Measurements from ENCODE around the gene DNTTIP2.
"Not testable (repeated sequence)": the region's sequence is repeated elsewhere in the genome, so short reads cannot be mapped to it uniquely, and the experiment has no call there.

Gene DNTTIP2

GRCh38 chr1:93871366-93871765 is 7.6 kb downstream of the DNTTIP2 start:
- H3K36me3 ChIP-seq (ENCODE audit: control insufficient read depth, insufficient read depth, low read length): peaks cover 20% of the 10 kb centered on the region
- no peak overlapping the region for H3K9ac ChIP-seq (ENCODE audit: low read depth, low read length)
- H3K9me3 ChIP-seq (ENCODE audit: control insufficient read depth, insufficient read depth, low read length): no peaks in the 10 kb centered on the region
- H3K4me3 ChIP-seq (ENCODE audit: low read depth, low read length): no peak overlapping the region
- no peaks in the 10 kb centered on the region for H3K27me3 ChIP-seq (ENCODE audit: control insufficient read depth, insufficient read depth, low read length)
- H3K4me1 ChIP-seq (ENCODE audit: control insufficient read depth, insufficient read depth, low read length): peaks cover 2% of the 10 kb centered on the region

- Histone ChIP-seq H3K36me3 (ENCODE audit: control insufficient read depth, insufficient read depth, low read length) (peaks cover 19% of the 10 kb centered on the region), H3K4me3 (ENCODE audit: low read depth, low read length) (no peak overlapping the region)
Observed at GRCh38 chr1:93869653-93870052, 9.4 kb downstream of the DNTTIP2 start.

DNA sequence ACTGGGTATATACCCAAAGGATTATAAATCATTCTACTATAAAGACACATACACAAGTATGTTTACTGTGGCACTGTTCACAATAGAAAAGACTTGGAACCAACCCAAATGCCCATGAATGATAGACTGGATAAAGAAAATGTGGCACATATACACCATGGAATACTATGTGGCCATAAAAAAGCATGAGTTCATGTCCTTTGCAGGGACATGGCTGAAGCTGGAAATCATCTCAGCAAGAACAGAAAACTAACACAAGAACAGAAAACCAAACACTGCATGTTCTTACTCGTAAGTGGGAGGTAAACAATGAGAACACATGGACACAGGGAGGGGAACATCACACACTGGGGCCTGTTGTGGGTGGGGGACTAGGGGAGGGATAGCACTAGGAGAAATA is 10.5 kb downstream of the DNTTIP2 start:
- peaks cover 19% of the 10 kb centered on the region for H3K36me3 ChIP-seq (ENCODE audit: control insufficient read depth, insufficient read depth, low read length)
- not testable (repeated sequence) for H3K4me1 ChIP-seq (ENCODE audit: control insufficient read depth, insufficient read depth, low read length); H3K9ac ChIP-seq (ENCODE audit: low read depth, low read length)

More at GRCh38 chr1:93869653-93870052, 9.4 kb downstream of the DNTTIP2 start:
- H3K9me3 ChIP-seq (ENCODE audit: control insufficient read depth, insufficient read depth, low read length): no peaks in the 10 kb centered on the region
- H3K27me3 ChIP-seq (ENCODE audit: control insufficient read depth, insufficient read depth, low read length): no peaks in the 10 kb centered on the region
- H3K9ac ChIP-seq (ENCODE audit: low read depth, low read length): no peak overlapping the region
- H3K4me1 ChIP-seq (ENCODE audit: control insufficient read depth, insufficient read depth, low read length): no peaks in the 10 kb centered on the region

DNA sequence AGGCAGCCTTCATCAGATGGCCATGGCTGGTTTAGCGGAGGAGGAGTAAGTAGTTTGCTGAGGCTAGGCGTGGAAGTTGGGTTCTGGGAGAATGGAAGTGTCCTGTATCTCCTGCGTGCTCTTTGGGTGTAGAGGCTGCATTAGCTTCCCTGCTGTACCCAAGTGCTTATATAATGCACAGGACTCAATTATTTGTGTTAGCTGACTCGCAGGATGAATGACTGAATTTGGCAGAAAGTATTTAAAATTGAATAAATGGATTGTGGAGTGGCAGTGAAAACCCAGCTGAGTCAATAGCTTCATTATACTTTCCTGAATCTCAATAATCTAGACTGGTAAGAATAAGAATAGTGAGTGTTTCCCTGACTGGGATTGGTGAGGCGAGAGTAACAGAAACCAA is 13.8 kb downstream of the DNTTIP2 start:
- H3K9me3 ChIP-seq (ENCODE audit: control insufficient read depth, insufficient read depth, low read length): no peaks in the 10 kb centered on the region
- H3K27me3 ChIP-seq (ENCODE audit: control insufficient read depth, insufficient read depth, low read length): no peaks in the 10 kb centered on the region
- H3K4me1 ChIP-seq (ENCODE audit: control insufficient read depth, insufficient read depth, low read length): no peaks in the 10 kb centered on the region
- H3K9ac ChIP-seq (ENCODE audit: low read depth, low read length): no peak overlapping the region
- H3K36me3 ChIP-seq (ENCODE audit: control insufficient read depth, insufficient read depth, low read length): peaks cover 10% of the 10 kb centered on the region
- H3K4me3 ChIP-seq (ENCODE audit: low read depth, low read length): no peak overlapping the region

More for the DNA sequence above, 10.5 kb downstream of the DNTTIP2 start:
- not testable (repeated sequence) for H3K4me3 ChIP-seq (ENCODE audit: low read depth, low read length); H3K27me3 ChIP-seq (ENCODE audit: control insufficient read depth, insufficient read depth, low read length); H3K9me3 ChIP-seq (ENCODE audit: control insufficient read depth, insufficient read depth, low read length)

DNA sequence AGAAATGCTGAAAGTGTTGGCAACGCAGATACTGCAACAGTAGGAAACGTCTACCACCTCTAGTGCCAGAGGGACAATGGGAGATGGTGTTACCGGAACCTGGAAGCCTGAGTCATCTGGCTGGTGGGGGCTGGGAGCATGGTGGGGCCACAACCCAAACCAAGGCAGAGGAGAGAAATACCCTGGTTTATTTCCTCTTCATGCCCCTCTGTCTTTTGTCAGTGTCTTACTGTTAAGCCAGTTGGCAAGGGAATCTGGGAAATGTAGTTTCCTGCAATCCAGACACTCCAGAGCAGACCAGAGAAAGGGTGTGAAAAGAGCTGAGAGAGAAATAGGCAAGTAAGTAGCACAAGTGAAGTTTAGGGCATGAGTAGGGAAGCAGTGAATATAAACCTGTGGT is 14.8 kb downstream of the DNTTIP2 start:
- Histone ChIP-seq H3K4me1 (ENCODE audit: control insufficient read depth, insufficient read depth, low read length) (no peaks in the 10 kb centered on the region), H3K27me3 (ENCODE audit: control insufficient read depth, insufficient read depth, low read length) (no peaks in the 10 kb centered on the region), H3K4me3 (ENCODE audit: low read depth, low read length) (no peak overlapping the region), H3K9ac (ENCODE audit: low read depth, low read length) (no peak overlapping the region), H3K9me3 (ENCODE audit: control insufficient read depth, insufficient read depth, low read length) (no peaks in the 10 kb centered on the region), H3K36me3 (ENCODE audit: control insufficient read depth, insufficient read depth, low read length) (peaks cover 5% of the 10 kb centered on the region)

DNA sequence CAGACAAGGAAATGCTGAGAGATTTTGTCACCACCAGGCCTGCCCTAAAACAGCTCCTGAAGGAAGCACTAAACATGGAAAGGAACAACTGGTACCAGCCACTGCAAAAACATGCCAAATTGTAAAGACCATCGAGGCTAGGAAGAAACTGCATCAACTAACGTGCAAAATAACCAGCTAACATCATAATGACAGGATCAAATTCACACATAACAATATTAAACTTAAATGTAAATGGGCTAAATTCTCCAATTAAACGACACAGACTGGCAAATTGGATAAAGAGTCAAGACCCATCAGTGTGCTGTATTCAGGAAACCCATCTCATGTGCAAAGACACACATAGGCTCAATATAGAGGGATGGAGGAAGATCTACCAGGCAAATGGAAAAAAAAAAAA is 21.4 kb downstream of the DNTTIP2 start:
- H3K36me3 ChIP-seq (ENCODE audit: control insufficient read depth, insufficient read depth, low read length); H3K9me3 ChIP-seq (ENCODE audit: control insufficient read depth, insufficient read depth, low read length); H3K9ac ChIP-seq (ENCODE audit: low read depth, low read length); H3K27me3 ChIP-seq (ENCODE audit: control insufficient read depth, insufficient read depth, low read length); H3K4me3 ChIP-seq (ENCODE audit: low read depth, low read length); H3K4me1 ChIP-seq (ENCODE audit: control insufficient read depth, insufficient read depth, low read length): not testable (repeated sequence)

- not testable (repeated sequence) for H3K4me1 ChIP-seq (ENCODE audit: control insufficient read depth, insufficient read depth, low read length); H3K9me3 ChIP-seq (ENCODE audit: control insufficient read depth, insufficient read depth, low read length); H3K27me3 ChIP-seq (ENCODE audit: control insufficient read depth, insufficient read depth, low read length); H3K36me3 ChIP-seq (ENCODE audit: control insufficient read depth, insufficient read depth, low read length); H3K4me3 ChIP-seq (ENCODE audit: low read depth, low read length); H3K9ac ChIP-seq (ENCODE audit: low read depth, low read length)
Observed at GRCh38 chr1:93855983-93856382, 23.0 kb downstream of the DNTTIP2 start.

- H3K36me3 ChIP-seq (ENCODE audit: control insufficient read depth, insufficient read depth, low read length): no peaks in the 10 kb centered on the region
- no peaks in the 10 kb centered on the region for H3K4me1 ChIP-seq (ENCODE audit: control insufficient read depth, insufficient read depth, low read length)
- no peak overlapping the region for H3K9ac ChIP-seq (ENCODE audit: low read depth, low read length)
- H3K9me3 ChIP-seq (ENCODE audit: control insufficient read depth, insufficient read depth, low read length): peaks cover 5% of the 10 kb centered on the region
- H3K4me3 ChIP-seq (ENCODE audit: low read depth, low read length): no peak overlapping the region
- H3K27me3 ChIP-seq (ENCODE audit: control insufficient read depth, insufficient read depth, low read length): no peaks in the 10 kb centered on the region
Observed at GRCh38 chr1:93853940-93854339, 25.1 kb downstream of the DNTTIP2 start.

DNA sequence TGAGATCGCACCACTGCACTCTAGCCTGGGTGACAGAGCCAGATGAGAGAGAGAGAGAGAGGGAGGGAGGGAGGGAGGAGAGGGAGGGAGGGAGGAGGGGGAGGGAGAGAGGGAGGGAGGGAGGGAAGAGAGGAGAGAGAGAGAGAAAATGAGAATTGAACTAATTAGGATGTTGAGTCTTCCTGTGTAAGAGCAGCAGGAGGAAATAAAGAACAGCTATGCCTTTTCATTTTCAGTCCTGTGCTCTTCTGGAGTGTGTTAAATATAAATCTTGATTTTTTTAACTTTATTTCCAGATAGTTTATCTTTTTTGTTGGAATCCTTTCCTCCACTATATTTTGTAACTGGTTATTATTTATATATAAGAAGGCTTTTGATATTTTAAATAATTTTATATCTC is 27.1 kb downstream of the DNTTIP2 start:
- H3K4me1 ChIP-seq (ENCODE audit: control insufficient read depth, insufficient read depth, low read length): no peaks in the 10 kb centered on the region
- H3K9me3 ChIP-seq (ENCODE audit: control insufficient read depth, insufficient read depth, low read length): peaks cover 5% of the 10 kb centered on the region
- H3K9ac ChIP-seq (ENCODE audit: low read depth, low read length): no peak overlapping the region
- H3K36me3 ChIP-seq (ENCODE audit: control insufficient read depth, insufficient read depth, low read length): no peaks in the 10 kb centered on the region
- H3K27me3 ChIP-seq (ENCODE audit: control insufficient read depth, insufficient read depth, low read length): no peaks in the 10 kb centered on the region
- H3K4me3 ChIP-seq (ENCODE audit: low read depth, low read length): no peak overlapping the region

GRCh38 chr1:93851327-93851712 is 27.7 kb downstream of the DNTTIP2 start:
- no peaks in the 10 kb centered on the region for H3K4me1 ChIP-seq (ENCODE audit: control insufficient read depth, insufficient read depth, low read length)
- H3K36me3 ChIP-seq (ENCODE audit: control insufficient read depth, insufficient read depth, low read length): no peaks in the 10 kb centered on the region

GRCh38 chr1:93850687-93851326 is 28.2 kb downstream of the DNTTIP2 start:
- not testable (repeated sequence) for H3K4me3 ChIP-seq (ENCODE audit: low read depth, low read length); H3K4me1 ChIP-seq (ENCODE audit: control insufficient read depth, insufficient read depth, low read length); H3K9ac ChIP-seq (ENCODE audit: low read depth, low read length); H3K9me3 ChIP-seq (ENCODE audit: control insufficient read depth, insufficient read depth, low read length); H3K27me3 ChIP-seq (ENCODE audit: control insufficient read depth, insufficient read depth, low read length); H3K36me3 ChIP-seq (ENCODE audit: control insufficient read depth, insufficient read depth, low read length)

More at GRCh38 chr1:93851327-93851712, 27.7 kb downstream of the DNTTIP2 start:
- no peak overlapping the region for H3K4me3 ChIP-seq (ENCODE audit: low read depth, low read length)
- H3K27me3 ChIP-seq (ENCODE audit: control insufficient read depth, insufficient read depth, low read length): no peaks in the 10 kb centered on the region
- no peak overlapping the region for H3K9ac ChIP-seq (ENCODE audit: low read depth, low read length)
- peaks cover 5% of the 10 kb centered on the region for H3K9me3 ChIP-seq (ENCODE audit: control insufficient read depth, insufficient read depth, low read length)

- Histone ChIP-seq H3K4me1 (ENCODE audit: control insufficient read depth, insufficient read depth, low read length) (no peaks in the 10 kb centered on the region), H3K4me3 (ENCODE audit: low read depth, low read length) (peak overlapping the region; percentile 85), H3K27me3 (ENCODE audit: control insufficient read depth, insufficient read depth, low read length) (no peaks in the 10 kb centered on the region), H3K9me3 (ENCODE audit: control insufficient read depth, insufficient read depth, low read length) (no peaks in the 10 kb centered on the region), H3K36me3 (ENCODE audit: control insufficient read depth, insufficient read depth, low read length) (no peaks in the 10 kb centered on the region), H3K9ac (ENCODE audit: low read depth, low read length) (no peak overlapping the region)
Observed at GRCh38 chr1:93848350-93848883, 30.6 kb downstream of the DNTTIP2 start.

Measured in iPS-15b (cell line).